ENCODE measurements around the gene GRIN3B.

GRIN3B gene

DNA sequence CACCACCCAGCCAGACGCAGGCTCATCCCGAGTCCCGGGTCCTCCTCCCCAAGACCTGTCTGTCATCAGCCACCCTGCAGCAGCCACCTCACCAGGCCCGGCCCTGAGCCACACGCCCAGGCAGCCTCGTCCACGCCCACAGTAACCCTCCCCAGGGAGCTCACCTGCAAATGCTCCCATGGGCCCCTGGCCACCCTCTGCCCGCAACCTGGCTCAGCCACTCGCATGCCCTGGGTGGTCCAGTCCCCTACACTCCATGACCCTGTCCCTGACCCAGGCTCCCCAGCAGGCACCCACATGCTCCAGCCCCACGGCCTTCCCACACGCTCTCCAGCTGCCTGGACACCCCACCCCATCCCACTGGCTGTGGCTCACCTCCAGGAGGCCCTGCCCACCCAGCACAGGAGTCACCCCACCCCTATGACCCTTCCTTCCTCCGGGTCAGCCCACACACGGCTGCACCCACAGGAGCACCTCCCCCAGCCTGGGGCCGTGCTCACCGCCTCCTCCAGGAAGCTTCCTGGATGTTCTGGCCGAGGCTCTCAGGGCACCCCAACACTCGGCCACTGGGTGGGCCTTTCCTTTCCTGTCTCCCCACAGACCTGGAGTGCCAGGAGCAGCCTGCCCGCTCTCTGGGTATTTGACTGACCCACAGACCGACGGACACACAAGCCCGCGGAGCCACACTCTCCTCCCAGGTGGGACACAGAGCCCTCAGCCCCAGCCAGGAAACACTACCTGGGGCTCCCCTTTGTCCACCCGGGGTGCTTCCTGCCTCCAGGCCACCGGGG lies 17.1 kb downstream of the GRIN3B start:
- TF ChIP-seq, protein P1, sequence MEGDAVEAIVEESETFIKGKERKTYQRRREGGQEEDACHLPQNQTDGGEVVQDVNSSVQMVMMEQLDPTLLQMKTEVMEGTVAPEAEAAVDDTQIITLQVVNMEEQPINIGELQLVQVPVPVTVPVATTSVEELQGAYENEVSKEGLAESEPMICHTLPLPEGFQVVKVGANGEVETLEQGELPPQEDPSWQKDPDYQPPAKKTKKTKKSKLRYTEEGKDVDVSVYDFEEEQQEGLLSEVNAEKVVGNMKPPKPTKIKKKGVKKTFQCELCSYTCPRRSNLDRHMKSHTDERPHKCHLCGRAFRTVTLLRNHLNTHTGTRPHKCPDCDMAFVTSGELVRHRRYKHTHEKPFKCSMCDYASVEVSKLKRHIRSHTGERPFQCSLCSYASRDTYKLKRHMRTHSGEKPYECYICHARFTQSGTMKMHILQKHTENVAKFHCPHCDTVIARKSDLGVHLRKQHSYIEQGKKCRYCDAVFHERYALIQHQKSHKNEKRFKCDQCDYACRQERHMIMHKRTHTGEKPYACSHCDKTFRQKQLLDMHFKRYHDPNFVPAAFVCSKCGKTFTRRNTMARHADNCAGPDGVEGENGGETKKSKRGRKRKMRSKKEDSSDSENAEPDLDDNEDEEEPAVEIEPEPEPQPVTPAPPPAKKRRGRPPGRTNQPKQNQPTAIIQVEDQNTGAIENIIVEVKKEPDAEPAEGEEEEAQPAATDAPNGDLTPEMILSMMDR (IDR thresholded peaks at IDR 0.05; ENCODE audit: insufficient read depth, low read length): no peak
- TF ChIP-seq POLR2AphosphoS5 (IDR thresholded peaks at IDR 0.05; ENCODE audit: low read depth) (0 out of 2 replicates have a peak, but pooled peaks have one; percentile 7), SPI1 (IDR thresholded peaks at IDR 0.05; ENCODE audit: borderline replicate concordance, low read depth) (no peak), GABPA (IDR thresholded peaks at IDR 0.05; ENCODE audit: low read depth) (no peak), REST (IDR thresholded peaks at IDR 0.05; ENCODE audit: insufficient replicate concordance, low read depth) (no peak)
- Histone ChIP-seq H3K4me3 (replicated peaks; ENCODE audit: insufficient read depth, low read length) (peak overlapping the region; percentile 6), H3K27me3 (ENCODE audit: insufficient read depth, poor library complexity, severe bottlenecking) (no peaks in the 10 kb centered on the region), H3K27ac (replicated peaks) (peak overlapping the region; percentile 23; the same call in 1 of the 2 replicates)
- DNase-seq (ENCODE audit: low read depth in 1 of 2, low spot score in 1 of 2): peak in 1 of 2 experiments; percentile 54

- no peak overlapping the region for H3K27ac ChIP-seq (replicated peaks)
- H3K4me3 ChIP-seq (replicated peaks; ENCODE audit: insufficient read depth, low read length): peak overlapping the region; percentile 6
- TF ChIP-seq, protein P1 (IDR thresholded peaks at IDR 0.05; ENCODE audit: insufficient read depth, low read length): no peak
- TF ChIP-seq GABPA (IDR thresholded peaks at IDR 0.05; ENCODE audit: low read depth) (no peak), POLR2AphosphoS5 (IDR thresholded peaks at IDR 0.05; ENCODE audit: low read depth) (no peak), SPI1 (IDR thresholded peaks at IDR 0.05; ENCODE audit: borderline replicate concordance, low read depth) (no peak), REST (IDR thresholded peaks at IDR 0.05; ENCODE audit: insufficient replicate concordance, low read depth) (no peak)
- no peaks in the 10 kb centered on the region for H3K27me3 ChIP-seq (ENCODE audit: insufficient read depth, poor library complexity, severe bottlenecking)
- DNase-seq (ENCODE audit: low read depth in 1 of 2, low spot score in 1 of 2): no peak
Observed at GRCh38 chr19:1017906-1018305, 17.7 kb downstream of the GRIN3B start.

GRCh38 chr19:1018393-1018792 lies 18.2 kb downstream of the GRIN3B start:
- Histone ChIP-seq H3K27ac (replicated peaks) (0 out of 2 replicates have a peak overlapping the region, but pooled peaks have one; percentile 2), H3K27me3 (ENCODE audit: insufficient read depth, poor library complexity, severe bottlenecking) (no peaks in the 10 kb centered on the region), H3K4me3 (replicated peaks; ENCODE audit: insufficient read depth, low read length) (no peak overlapping the region)
- TF ChIP-seq REST (IDR thresholded peaks at IDR 0.05; ENCODE audit: insufficient replicate concordance, low read depth): no peak
- TF ChIP-seq, protein P1 (IDR thresholded peaks at IDR 0.05; ENCODE audit: insufficient read depth, low read length): no peak
- TF ChIP-seq GABPA (IDR thresholded peaks at IDR 0.05; ENCODE audit: low read depth): no peak
- no peak for DNase-seq (ENCODE audit: low read depth in 1 of 2, low spot score in 1 of 2)
